GM12892 (cell line): ENCODE data around the gene SHOC1.
"Not testable (repeated sequence)": the region's sequence is repeated elsewhere in the genome, so short reads cannot be mapped to it uniquely, and the experiment has no call there.

ENCODE experiments used
- DNase-seq: peaks from one replicate; pipeline ENCODE4 v3.0.0; 2011; ENCODE audit not compliant: insufficient read length
- FAIRE-seq: peaks from 2 replicates; lab custom pipeline; 2011; peaks lifted over from hg19 to GRCh38; lab: Jason Lieb, UNC
- POLR2A ChIP-seq: IDR thresholded peaks from 2 replicates; pipeline ENCODE4 v1.6.1; 2011; ENCODE audit warnings: low read depth, low read length, control low read depth
- POLR2AphosphoS5 ChIP-seq: IDR thresholded peaks from 2 replicates; pipeline ENCODE4 v1.6.1; 2011; ENCODE audit warnings: low read depth, low read length, control low read depth
- TAF1 ChIP-seq: IDR thresholded peaks from 2 replicates; pipeline ENCODE4 v1.6.1; 2011; ENCODE audit warnings: low read depth, mild to moderate bottlenecking, control low read depth, low read length, borderline replicate concordance

Gene SHOC1

DNA sequence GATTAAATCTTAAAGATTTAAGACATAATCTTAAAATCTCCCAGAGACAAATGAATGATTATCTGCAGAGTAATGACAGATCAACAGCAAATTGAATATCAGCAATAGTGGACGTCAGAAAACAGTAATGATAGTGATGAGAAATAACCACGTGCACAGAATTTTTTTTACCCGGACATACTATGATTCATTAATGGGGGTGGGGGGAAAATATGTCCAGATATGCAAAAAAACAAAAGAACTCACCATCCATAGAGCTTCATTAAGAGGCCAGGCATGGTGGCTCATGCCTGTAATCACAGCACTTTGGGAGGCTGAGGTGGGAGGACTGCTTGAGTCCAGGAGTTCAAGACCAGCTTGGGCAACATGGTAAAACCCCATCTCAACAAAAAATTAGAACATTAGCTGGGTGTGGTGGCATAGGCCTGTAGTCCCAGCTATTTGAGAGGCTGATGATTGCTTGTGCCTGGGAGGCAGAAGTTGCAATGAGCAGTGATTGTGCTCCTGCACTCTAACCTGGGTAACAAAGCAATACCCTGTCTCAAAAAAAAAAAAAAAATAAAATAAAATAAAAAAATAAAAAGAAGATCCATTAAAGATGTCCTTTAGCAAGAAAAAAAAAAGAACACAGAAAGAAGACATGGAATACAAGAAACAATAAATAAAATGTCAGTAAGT lies 30.9 kb upstream of the SHOC1 start:
- TF ChIP-seq POLR2A (no peak), TAF1 (no peak), POLR2AphosphoS5 (no peak)
- no peak for DNase-seq

DNA sequence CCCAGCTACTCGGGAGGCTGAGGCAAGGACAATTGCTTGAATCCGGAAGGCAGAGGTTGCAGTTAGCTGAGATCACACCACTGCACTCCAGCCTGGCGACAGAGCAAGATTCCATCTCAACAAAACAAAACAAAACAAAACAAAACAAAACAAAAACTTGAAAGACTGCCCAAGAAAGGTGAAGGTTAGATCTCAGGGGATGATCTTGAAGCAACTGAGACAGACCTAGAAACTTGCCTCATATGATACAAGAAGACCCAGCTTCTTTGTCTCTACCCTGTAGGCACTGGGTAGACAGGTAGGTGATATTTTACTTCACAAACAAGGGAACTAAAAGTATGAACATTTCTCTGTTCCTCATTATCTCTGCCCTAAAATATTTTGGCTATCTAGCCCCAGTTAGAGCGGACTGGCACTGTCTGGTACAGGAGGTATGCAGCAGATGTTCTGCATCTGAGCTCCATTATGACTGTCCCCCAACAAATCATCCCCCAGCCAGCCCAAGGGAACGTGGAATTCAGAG lies 26.3 kb upstream of the SHOC1 start:
- FAIRE-seq (no peak), DNase-seq (no peak)
- no peak for TF ChIP-seq TAF1
- TF ChIP-seq POLR2AphosphoS5, result no peak
- no peak for TF ChIP-seq POLR2A

More for the DNA sequence above, 30.9 kb upstream of the SHOC1 start:
- FAIRE-seq, result no peak

DNA sequence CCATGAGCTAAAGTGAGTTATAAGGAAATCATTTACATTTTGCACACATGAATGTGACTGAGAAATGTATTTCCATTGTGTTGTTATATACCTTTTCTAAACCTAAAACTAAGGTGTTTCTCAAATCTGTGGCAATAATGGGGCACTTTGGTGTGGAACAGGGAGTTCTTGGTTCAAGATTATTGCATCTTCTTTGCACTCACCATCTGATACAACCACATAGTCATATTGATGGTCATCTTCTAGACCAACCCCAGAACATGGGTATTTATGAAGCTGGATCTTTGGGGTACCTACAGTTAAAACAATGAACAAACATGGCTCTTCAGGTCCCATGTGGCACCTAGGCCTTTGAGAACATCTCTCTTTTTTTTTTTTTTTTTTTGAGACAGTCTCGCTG lies 24.6 kb upstream of the SHOC1 start:
- no peak for FAIRE-seq
- no peak for TF ChIP-seq POLR2AphosphoS5
- TF ChIP-seq POLR2A, result no peak
- no peak for TF ChIP-seq TAF1

DNA sequence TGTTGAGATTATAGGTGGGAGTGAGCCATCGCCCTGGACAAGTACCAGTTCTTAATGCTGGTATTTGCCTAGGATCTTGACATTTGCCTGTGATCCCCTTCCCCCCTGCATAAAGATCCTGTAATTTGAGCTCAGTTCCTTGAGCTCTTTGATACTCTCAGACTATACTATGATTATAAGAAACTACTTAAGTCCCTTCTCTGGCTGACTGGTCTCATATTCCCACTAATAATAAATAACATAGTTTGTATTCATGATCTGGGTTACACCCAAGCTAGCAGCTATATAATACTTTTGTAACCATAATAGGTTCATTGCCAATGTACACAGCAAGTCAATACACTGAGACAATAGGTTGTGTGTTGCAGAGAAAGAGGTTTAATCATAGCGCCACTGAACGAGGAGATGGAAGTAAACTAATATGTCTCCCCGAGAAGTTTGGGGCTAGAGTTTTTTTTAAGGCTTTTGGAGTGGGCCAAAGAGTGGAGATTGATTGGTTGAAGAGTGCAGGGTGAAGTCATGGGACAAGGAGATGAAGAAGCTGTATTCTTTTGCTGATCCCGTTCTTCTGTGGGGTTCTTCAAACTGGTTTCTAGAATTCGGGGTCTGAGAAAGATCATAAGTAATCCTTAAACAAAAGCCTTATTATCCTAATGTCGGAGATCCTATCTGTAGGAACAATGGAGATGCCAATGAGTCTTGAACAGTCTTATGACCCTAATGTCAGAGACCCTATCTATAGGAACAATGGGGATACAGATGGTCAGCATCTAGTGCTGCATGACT lies 20.7 kb upstream of the SHOC1 start:
- no peak for TF ChIP-seq POLR2AphosphoS5
- TF ChIP-seq POLR2A, result no peak
- TF ChIP-seq TAF1, result no peak
- FAIRE-seq, result no peak
- DNase-seq, result no peak

More for the DNA sequence above, 24.6 kb upstream of the SHOC1 start:
- DNase-seq, result no peak

DNA sequence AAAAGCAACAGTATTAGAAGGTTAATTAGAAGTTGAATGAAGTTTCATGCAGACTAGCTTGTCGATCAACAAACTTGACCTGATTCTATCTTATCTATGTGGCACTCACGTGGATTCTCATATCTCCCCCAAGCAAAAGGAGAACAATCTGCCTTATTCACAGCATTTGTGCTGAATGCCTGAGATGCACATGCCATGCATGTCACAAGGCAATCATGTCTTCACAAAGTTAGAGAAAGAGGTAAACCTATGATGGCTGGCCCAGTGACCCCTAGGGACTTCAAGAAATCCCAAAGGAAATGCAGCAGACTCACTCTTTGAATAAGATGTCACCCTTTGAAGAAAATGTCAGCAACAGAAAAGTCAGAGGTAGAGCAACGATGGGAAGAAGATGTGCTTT lies 17.6 kb upstream of the SHOC1 start:
- FAIRE-seq (no peak), DNase-seq (no peak)
- TF ChIP-seq POLR2AphosphoS5 (no peak), POLR2A (no peak), TAF1 (no peak)

DNA sequence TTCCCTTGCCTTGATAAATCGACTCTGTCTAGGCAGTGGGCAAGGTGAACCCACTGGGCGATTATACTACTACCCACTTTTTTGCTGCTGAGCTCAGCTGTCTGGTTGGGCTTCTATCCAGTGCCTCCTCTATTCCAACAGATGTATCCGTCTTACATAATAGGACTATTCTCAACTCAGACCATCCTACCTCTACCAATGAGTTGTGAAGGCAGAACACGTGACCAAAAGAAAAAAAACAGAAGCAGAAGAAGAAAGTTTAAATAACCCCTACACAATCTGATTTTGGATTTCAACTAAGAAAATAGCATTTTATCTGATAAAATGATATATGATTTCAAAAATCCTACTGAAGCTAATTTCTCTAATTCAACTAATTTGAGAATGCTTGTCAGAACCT lies 16.2 kb upstream of the SHOC1 start:
- TF ChIP-seq POLR2A, result no peak
- no peak for TF ChIP-seq TAF1
- TF ChIP-seq POLR2AphosphoS5, result no peak
- FAIRE-seq, result no peak
- no peak for DNase-seq

DNA sequence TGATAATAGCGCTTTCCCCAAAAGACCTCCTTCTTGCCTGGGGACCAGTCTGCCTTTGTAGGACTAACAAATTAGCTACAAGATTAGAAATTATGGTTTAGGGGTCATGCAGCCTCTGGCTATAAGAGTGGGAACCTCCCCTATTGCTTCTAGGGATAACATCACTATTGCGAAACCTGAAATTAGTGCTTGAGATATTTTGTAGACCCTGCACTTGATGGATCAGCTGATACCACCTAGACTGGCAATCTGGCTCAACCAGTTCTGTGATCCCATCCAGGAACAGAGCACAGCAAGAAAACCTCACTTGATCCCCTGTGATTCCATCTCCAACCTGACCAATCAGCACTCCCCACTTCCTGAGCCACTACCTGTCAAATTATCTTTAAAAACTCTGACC lies 15.7 kb upstream of the SHOC1 start:
- FAIRE-seq, DNase-seq: not testable (repeated sequence)

DNA sequence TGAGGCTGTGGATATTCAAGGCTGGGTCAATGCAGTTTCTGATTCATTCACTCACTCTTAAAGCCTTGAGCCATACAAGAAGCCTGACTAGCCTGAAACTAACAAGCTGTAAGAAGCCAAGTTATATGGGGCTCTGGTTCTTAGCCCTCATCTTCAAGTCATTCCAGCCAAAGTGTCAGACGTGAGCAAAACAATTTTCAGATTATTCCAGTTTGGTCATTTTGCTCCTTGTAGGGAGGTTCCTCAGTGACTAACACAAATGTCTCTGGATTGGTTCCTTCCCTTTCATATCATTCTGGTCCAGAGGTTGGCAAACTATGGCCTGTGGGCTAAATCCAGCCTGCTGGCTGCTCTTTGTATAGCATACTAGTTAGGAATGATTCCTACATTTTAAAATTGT lies 12.5 kb upstream of the SHOC1 start:
- FAIRE-seq (no peak), DNase-seq (no peak)
- no peak for TF ChIP-seq POLR2A
- no peak for TF ChIP-seq POLR2AphosphoS5
- TF ChIP-seq TAF1, result no peak

DNA sequence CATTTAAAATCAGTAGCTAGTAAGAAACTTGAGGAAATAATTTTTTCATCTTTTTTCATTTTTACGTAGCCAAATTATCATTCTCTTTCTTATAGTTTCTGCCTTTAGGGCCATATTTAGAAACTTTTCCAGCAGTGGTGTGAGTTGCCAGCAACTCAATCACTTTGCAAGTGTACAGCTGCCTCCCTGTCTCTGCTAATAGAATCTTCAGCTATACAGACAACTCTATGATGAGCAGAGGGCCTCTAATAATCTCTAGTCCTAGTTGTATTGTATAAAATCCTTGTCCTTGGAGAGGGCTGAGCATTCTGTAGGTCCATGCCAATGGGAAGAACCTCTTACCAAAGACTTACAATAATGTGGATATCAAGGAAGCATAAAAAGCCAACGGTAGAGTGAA lies 11.5 kb upstream of the SHOC1 start:
- TF ChIP-seq POLR2A (no peak), TAF1 (no peak), POLR2AphosphoS5 (no peak)
- no peak for DNase-seq
- no peak for FAIRE-seq

DNA sequence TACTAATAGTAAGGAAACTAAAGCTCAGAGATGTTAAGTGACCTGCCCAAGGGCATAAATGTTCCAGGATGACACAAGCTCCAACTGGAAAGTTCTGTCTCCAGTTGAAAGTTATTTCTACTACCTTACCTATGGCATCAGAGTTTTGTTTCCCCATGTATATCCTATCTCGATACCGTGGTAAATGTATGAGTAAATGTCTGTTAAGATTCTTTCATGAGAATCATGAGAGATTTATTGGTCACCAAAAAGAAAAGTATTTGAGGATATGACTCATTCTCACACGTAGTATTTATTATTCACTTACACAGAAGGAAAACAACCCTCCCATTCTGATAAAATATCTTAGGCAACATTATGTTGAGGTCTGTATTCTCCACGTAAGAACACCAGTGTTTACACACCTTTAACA lies 11.1 kb upstream of the SHOC1 start:
- DNase-seq (no peak), FAIRE-seq (no peak)
- TF ChIP-seq TAF1 (no peak), POLR2A (no peak), POLR2AphosphoS5 (no peak)

DNA sequence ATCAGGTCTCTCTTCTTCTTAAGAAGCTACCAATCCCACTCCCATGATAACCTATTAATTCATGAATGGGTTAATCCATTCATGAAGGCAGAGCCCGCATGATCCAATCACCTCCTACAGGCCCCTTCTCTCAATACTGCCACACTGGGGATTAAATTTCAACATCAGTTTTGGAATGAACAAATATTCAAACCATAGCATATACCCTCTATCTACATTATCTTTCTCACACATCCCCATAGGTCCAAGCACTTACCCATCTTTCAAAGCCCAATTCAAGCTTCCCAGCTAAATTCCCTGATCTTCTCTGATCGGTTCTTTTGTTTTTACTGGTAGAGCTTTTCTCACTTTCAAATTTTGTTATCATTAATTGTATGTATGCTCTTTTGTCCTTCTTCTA lies 10.5 kb upstream of the SHOC1 start:
- TF ChIP-seq TAF1, result no peak
- no peak for TF ChIP-seq POLR2A
- TF ChIP-seq POLR2AphosphoS5, result no peak
- FAIRE-seq, result no peak
- no peak for DNase-seq

DNA sequence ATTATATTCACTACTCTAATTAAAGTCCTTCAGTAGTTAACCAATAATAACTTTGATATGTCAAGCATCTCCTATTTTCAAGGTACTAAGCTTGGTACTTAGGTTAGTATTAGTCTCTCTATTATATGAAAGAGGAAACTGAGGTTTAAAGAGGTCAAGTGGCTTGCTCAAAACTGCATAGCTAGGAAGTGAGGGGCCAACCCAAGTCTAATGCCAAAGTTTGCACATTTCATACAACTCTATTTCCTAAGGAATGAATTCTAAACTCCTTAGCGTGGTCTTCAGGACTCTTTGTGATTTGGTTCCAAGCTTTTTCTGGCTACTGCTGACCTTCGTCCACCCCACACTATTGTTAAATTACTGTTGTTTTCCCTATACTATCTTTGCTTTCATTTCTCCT lies 9.9 kb upstream of the SHOC1 start:
- no peak for FAIRE-seq
- TF ChIP-seq POLR2AphosphoS5 (no peak), TAF1 (no peak), POLR2A (no peak)
- no peak for DNase-seq
